ENCODE results near the gene STARD3NL. TPM values are rescaled to one million over a fixed set of nuclear protein-coding genes. Genes with fewer than 3 reads are reported as not detected.
"Not testable (repeated sequence)": the region's sequence is repeated elsewhere in the genome, so short reads cannot be mapped to it uniquely, and the experiment has no call there.

The STARD3NL gene
- total RNA-seq, 1 donor from 2014 or later = 158 TPM

DNA sequence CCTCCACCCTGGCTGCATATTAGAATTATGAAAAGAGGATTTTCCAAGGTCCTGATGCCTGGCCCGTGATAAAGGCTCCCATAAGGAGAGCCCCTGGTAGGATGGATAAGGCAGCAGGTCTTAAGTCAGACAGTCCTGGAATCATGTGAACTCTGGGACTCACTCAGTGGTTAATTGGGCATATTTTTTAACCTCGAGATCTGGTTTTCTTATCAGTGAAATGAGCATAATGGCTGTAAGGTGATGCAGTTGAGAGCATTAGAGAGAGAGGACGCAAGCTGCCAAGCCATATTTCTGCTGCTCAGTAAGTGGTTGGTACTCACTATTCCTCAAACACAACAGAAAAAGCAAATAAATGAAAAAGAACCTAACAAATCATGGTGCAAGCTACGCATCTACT lies 57.6 kb downstream of the STARD3NL start:
- H3K27ac Mint-ChIP-seq (ENCODE audit: unreplicated experiment) = no peak overlapping the region
- DNase-seq = no peak

DNA sequence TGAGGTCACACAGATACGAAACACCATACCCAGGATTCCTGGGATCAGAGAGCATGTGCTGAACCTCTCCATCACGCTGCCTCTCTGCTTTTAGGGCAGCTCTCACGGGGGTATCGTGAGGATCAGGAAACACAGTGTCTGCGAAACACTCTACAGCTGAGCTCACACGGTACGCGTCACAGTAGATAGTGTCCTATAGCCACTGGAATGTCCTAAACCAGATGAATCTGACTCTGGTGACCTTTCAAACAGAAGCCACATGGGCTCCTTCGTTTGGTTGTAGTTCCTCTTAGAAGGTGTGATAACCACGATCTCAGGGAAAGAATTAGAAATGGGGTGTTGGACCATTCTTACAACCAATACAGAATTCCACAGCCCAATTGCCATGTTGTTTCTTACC lies 61.1 kb downstream of the STARD3NL start:
- not testable (repeated sequence) for DNase-seq; H3K4me3 Mint-ChIP-seq (ENCODE audit: unreplicated experiment); H3K4me1 Mint-ChIP-seq (ENCODE audit: low read depth, unreplicated experiment); H3K27ac Mint-ChIP-seq (ENCODE audit: unreplicated experiment); H3K9me3 Mint-ChIP-seq (ENCODE audit: unreplicated experiment); H3K27me3 Mint-ChIP-seq (ENCODE audit: unreplicated experiment); H3K36me3 Mint-ChIP-seq (ENCODE audit: unreplicated experiment)

More for the DNA sequence above, 57.6 kb downstream of the STARD3NL start:
- Mint-ChIP-seq H3K4me1 (ENCODE audit: low read depth, unreplicated experiment) (no peaks in the 10 kb centered on the region), H3K9me3 (ENCODE audit: unreplicated experiment) (peaks cover 2% of the 10 kb centered on the region), H3K4me3 (ENCODE audit: unreplicated experiment) (no peak overlapping the region), H3K27me3 (ENCODE audit: unreplicated experiment) (no peaks in the 10 kb centered on the region), H3K36me3 (ENCODE audit: unreplicated experiment) (peaks cover 4% of the 10 kb centered on the region)
- TF ChIP-seq, protein P1, sequence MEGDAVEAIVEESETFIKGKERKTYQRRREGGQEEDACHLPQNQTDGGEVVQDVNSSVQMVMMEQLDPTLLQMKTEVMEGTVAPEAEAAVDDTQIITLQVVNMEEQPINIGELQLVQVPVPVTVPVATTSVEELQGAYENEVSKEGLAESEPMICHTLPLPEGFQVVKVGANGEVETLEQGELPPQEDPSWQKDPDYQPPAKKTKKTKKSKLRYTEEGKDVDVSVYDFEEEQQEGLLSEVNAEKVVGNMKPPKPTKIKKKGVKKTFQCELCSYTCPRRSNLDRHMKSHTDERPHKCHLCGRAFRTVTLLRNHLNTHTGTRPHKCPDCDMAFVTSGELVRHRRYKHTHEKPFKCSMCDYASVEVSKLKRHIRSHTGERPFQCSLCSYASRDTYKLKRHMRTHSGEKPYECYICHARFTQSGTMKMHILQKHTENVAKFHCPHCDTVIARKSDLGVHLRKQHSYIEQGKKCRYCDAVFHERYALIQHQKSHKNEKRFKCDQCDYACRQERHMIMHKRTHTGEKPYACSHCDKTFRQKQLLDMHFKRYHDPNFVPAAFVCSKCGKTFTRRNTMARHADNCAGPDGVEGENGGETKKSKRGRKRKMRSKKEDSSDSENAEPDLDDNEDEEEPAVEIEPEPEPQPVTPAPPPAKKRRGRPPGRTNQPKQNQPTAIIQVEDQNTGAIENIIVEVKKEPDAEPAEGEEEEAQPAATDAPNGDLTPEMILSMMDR (IDR thresholded peaks at IDR 0.05; ENCODE audit: partially characterized antibody, unreplicated experiment) = no peak

DNA sequence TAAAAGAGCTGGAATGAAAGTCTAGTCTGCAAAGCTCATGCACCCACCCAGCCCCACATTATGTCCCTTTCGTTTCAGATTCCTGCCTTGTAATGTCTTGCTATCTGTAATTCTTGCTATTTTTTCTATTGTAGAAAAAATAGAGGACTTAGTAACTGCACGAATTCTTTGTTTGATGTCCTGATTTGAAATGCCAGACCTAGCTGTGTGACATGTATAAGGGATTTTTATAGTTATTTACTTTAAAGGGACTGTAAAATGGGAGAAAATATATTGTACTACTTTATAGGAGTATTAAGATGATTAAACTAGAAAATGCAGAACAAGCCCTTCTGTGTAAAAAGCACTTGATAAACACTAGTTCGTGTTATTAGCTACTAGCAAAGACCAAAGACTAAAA lies 63.0 kb downstream of the STARD3NL start:
- H3K27me3 Mint-ChIP-seq (ENCODE audit: unreplicated experiment) = no peaks in the 10 kb centered on the region
- no peak overlapping the region for H3K4me3 Mint-ChIP-seq (ENCODE audit: unreplicated experiment)
- TF ChIP-seq, protein P1 (IDR thresholded peaks at IDR 0.05; ENCODE audit: partially characterized antibody, unreplicated experiment) = no peak
- no peaks in the 10 kb centered on the region for H3K4me1 Mint-ChIP-seq (ENCODE audit: low read depth, unreplicated experiment)
- DNase-seq = no peak
- no peaks in the 10 kb centered on the region for H3K9me3 Mint-ChIP-seq (ENCODE audit: unreplicated experiment)
- no peaks in the 10 kb centered on the region for H3K36me3 Mint-ChIP-seq (ENCODE audit: unreplicated experiment)
- no peak overlapping the region for H3K27ac Mint-ChIP-seq (ENCODE audit: unreplicated experiment)

DNA sequence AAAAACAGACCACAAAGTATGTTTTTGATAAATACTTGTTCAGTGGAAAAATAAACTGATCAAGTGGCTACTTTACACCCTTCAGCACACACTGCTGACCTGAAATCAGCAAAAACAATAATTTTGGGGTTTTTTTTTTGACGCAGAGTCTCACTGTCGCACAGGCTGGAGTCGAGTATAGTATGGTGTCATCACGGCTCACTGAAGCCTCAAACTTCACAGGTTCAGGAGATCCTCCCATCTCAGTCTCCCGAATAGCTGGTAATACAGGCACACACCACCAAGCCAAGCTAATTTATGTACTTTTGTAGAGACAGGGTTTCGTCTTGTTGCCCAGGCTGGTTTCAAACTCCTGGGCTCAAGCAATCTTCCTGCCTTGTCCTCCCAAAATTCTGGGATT lies 64.8 kb downstream of the STARD3NL start:
- DNase-seq = no peak
- Mint-ChIP-seq H3K27me3 (ENCODE audit: unreplicated experiment) (no peaks in the 10 kb centered on the region), H3K4me1 (ENCODE audit: low read depth, unreplicated experiment) (no peaks in the 10 kb centered on the region), H3K27ac (ENCODE audit: unreplicated experiment) (no peak overlapping the region), H3K36me3 (ENCODE audit: unreplicated experiment) (no peaks in the 10 kb centered on the region), H3K4me3 (ENCODE audit: unreplicated experiment) (no peak overlapping the region), H3K9me3 (ENCODE audit: unreplicated experiment) (no peaks in the 10 kb centered on the region)
- TF ChIP-seq, protein P1 (IDR thresholded peaks at IDR 0.05; ENCODE audit: partially characterized antibody, unreplicated experiment) = no peak

GRCh38 chr7:38243345-38243744 lies 65.3 kb downstream of the STARD3NL start:
- not testable (repeated sequence) for H3K27me3 Mint-ChIP-seq (ENCODE audit: unreplicated experiment); H3K9me3 Mint-ChIP-seq (ENCODE audit: unreplicated experiment); H3K27ac Mint-ChIP-seq (ENCODE audit: unreplicated experiment); H3K36me3 Mint-ChIP-seq (ENCODE audit: unreplicated experiment); H3K4me1 Mint-ChIP-seq (ENCODE audit: low read depth, unreplicated experiment); H3K4me3 Mint-ChIP-seq (ENCODE audit: unreplicated experiment); DNase-seq

DNA sequence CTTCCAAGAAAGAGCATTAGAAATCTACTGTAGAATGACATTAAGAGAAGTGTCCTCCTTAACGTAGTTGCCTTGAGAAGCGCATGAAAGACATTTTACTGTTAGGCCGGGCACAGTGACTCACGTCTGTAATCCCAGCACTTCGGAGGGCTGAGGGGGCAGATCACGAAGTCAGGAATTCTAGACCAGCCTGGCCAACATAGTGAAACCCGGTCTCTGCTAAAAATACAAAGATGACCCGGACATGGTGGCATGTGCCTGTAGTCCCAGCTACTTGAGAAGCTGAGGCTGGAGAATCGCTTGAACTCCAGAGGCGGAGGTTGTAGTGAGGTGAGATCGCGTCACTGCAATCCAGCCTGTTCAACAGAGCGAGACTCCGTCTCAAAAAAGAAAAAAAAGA lies 66.5 kb downstream of the STARD3NL start:
- TF ChIP-seq, protein P1 (IDR thresholded peaks at IDR 0.05; ENCODE audit: partially characterized antibody, unreplicated experiment) = no peak

More for the DNA sequence above, 66.5 kb downstream of the STARD3NL start:
- Mint-ChIP-seq H3K4me3 (ENCODE audit: unreplicated experiment) (no peak overlapping the region), H3K4me1 (ENCODE audit: low read depth, unreplicated experiment) (no peaks in the 10 kb centered on the region), H3K9me3 (ENCODE audit: unreplicated experiment) (no peaks in the 10 kb centered on the region), H3K27me3 (ENCODE audit: unreplicated experiment) (no peaks in the 10 kb centered on the region), H3K36me3 (ENCODE audit: unreplicated experiment) (no peaks in the 10 kb centered on the region), H3K27ac (ENCODE audit: unreplicated experiment) (no peak overlapping the region)
- DNase-seq = no peak

All from glutamatergic neuron (in vitro differentiated cells).